IMR-90 (cell line): ENCODE results near the gene RTCA. TPM values are rescaled to one million over a fixed set of nuclear protein-coding genes. Genes with fewer than 3 reads are reported as not detected.
"Not testable (repeated sequence)": the region's sequence is repeated elsewhere in the genome, so short reads cannot be mapped to it uniquely, and the experiment has no call there.

ENCODE experiments used
- ATAC-seq: fragments of 200-7000 bp; cut with Tn5 transposase; 2 replicates; pipeline ENCODE4 v1.9.1; 2020; ENCODE audit warnings: low read depth, mild to moderate bottlenecking, moderate library complexity
- BruUV-seq: library from RNA; stranded (reverse); fragments of 400-500 nt; replicated peaks from 2 replicates; lab custom pipeline; 2021; lab: Mats Ljungman, UMichigan
- CTCF ChIA-PET: fragments of 300-600 bp; formaldehyde crosslinking; extraction: SDS; loops from one replicate; lab custom pipeline; 2021; ENCODE audit warnings: antibody characterized with exemption; lab: Yijun Ruan, JAX
- POLR2A ChIA-PET: fragments of 300-600 bp; sonication (Branson Sonifier 250); formaldehyde crosslinking; loops from one replicate; lab custom pipeline; 2022; ENCODE audit warnings: antibody characterized with exemption; ENCODE audit not compliant: unreplicated experiment; lab: Charles Lee
- DNase-seq: peaks from one replicate; pipeline ENCODE4 v3.0.0; 2013
- H2AFZ ChIP-seq: replicated peaks from 2 replicates; pipeline ENCODE3; 2013; ENCODE audit warnings: low read length, mild to moderate bottlenecking; ENCODE audit not compliant: poor library complexity
- H2AK5ac ChIP-seq: 2 replicates; pipeline ENCODE4 v1.6.1; 2013; ENCODE audit warnings: low read depth, low read length, inconsistent platforms
- H2AK9ac ChIP-seq: replicated peaks from 2 replicates; pipeline ENCODE3; 2013; ENCODE audit warnings: mild to moderate bottlenecking, low read depth, low read length, moderate library complexity; ENCODE audit not compliant: poor library complexity
- H2BK120ac ChIP-seq: 2 replicates; pipeline ENCODE4 v1.6.1; 2013; ENCODE audit warnings: low read depth, low read length, inconsistent platforms
- H2BK15ac ChIP-seq: 3 replicates; pipeline ENCODE4 v1.6.1; 2013; ENCODE audit warnings: low read depth, low read length, inconsistent platforms
- H2BK20ac ChIP-seq: 2 replicates; pipeline ENCODE4 v1.6.1; 2013; ENCODE audit warnings: low read depth, mild to moderate bottlenecking, inconsistent platforms, low read length, moderate library complexity
- H2BK5ac ChIP-seq: 2 replicates; pipeline ENCODE4 v1.6.1; 2013; ENCODE audit warnings: mild to moderate bottlenecking, low read depth, low read length, inconsistent platforms; ENCODE audit not compliant: poor library complexity, severe bottlenecking
- H3K14ac ChIP-seq: replicated peaks from 2 replicates; pipeline ENCODE4 v1.6.1; 2013; ENCODE audit warnings: low read depth, low read length, inconsistent platforms
- H3K18ac ChIP-seq: 2 replicates; pipeline ENCODE4 v1.6.1; 2013; ENCODE audit warnings: low read depth, low read length, control low read depth
- H3K23ac ChIP-seq: 2 replicates; pipeline ENCODE4 v1.6.1; 2013; ENCODE audit warnings: low read depth, low read length, inconsistent platforms
- H3K27ac ChIP-seq: 2 replicates; pipeline ENCODE4 v1.5.1; 2013; ENCODE audit warnings: mild to moderate bottlenecking, control low read depth, low read length; ENCODE audit not compliant: insufficient read depth
- H3K27me3 ChIP-seq: 2 replicates; pipeline ENCODE4 v1.6.1; 2013; ENCODE audit warnings: low read length; ENCODE audit not compliant: control insufficient read depth, insufficient read depth
- H3K36me3 ChIP-seq: 2 replicates; pipeline ENCODE4 v1.6.1; 2013; ENCODE audit warnings: low read length, mixed read lengths; ENCODE audit not compliant: control insufficient read depth, insufficient read depth
- H3K4ac ChIP-seq: 2 replicates; pipeline ENCODE4 v1.6.1; 2013; ENCODE audit warnings: low read depth, low read length, inconsistent platforms
- H3K4me1 ChIP-seq: 2 replicates; pipeline ENCODE4 v1.6.1; 2013; ENCODE audit warnings: low read length, mixed read lengths; ENCODE audit not compliant: control insufficient read depth, insufficient read depth
- H3K4me2 ChIP-seq: 2 replicates; pipeline ENCODE4 v1.6.1; 2013; ENCODE audit warnings: low read depth, mild to moderate bottlenecking, control low read depth, low read length, moderate library complexity
- H3K4me3 ChIP-seq: 2 replicates; pipeline ENCODE4 v1.5.1; 2013; ENCODE audit warnings: low read depth, mild to moderate bottlenecking, control low read depth, low read length, moderate library complexity; ENCODE audit not compliant: insufficient read depth
- H3K56ac ChIP-seq: 2 replicates; pipeline ENCODE4 v1.6.1; 2013; ENCODE audit warnings: low read length, inconsistent platforms; ENCODE audit not compliant: insufficient read depth; ENCODE audit errors: extremely low read depth
- H3K79me1 ChIP-seq, 2 experiments: 2 replicates each; pipeline ENCODE4 v1.6.1; 2013; ENCODE audit warnings: low read length in 2 of 2, inconsistent platforms in 1 of 2, low read depth in 1 of 2
- H3K9ac ChIP-seq: 2 replicates; pipeline ENCODE4 v1.6.1; 2013; ENCODE audit warnings: low read depth, low read length, control low read depth
- H3K9me1 ChIP-seq: 2 replicates; pipeline ENCODE4 v1.6.1; 2013; ENCODE audit warnings: low read length, inconsistent platforms; ENCODE audit not compliant: insufficient read depth
- H3K9me3 ChIP-seq: 2 replicates; pipeline ENCODE4 v1.6.1; 2013; ENCODE audit warnings: low read length; ENCODE audit not compliant: control insufficient read depth, insufficient read depth
- H4K20me1 ChIP-seq: 2 replicates; pipeline ENCODE4 v1.6.1; 2013; ENCODE audit warnings: low read length, inconsistent platforms; ENCODE audit not compliant: insufficient read depth
- H4K5ac ChIP-seq: 2 replicates; pipeline ENCODE4 v1.6.1; 2013; ENCODE audit warnings: mild to moderate bottlenecking, low read depth, low read length, control low read depth
- H4K8ac ChIP-seq, 2 experiments: 2 replicates each; pipeline ENCODE4 v1.6.1; 2013; ENCODE audit warnings: low read depth in 2 of 2, low read length in 2 of 2, control low read depth in 1 of 2, inconsistent platforms in 1 of 2
- H4K91ac ChIP-seq: 2 replicates; pipeline ENCODE4 v1.6.1; 2013; ENCODE audit warnings: low read depth, low read length, inconsistent platforms; ENCODE audit not compliant: insufficient read depth
- WGBS, 2 experiments: methylation state at CpG; one replicate each; pipeline versions ENCODE4 v1.1.5 to v1.1.7; 2013; ENCODE audit warnings: missing lambda C conversion rate in 2 of 2; ENCODE audit not compliant: insufficient read length in 1 of 2; ENCODE audit errors: extremely low coverage in 2 of 2; 5-methylcytosine and 5-hydroxymethylcytosine counted together
- dilution Hi-C: fragments of 300-500 bp; cut with HindIII; formaldehyde crosslinking; loops from one replicate; pipeline ENCODE4 v1.14.3; 2018; ENCODE audit warnings: low sequenced_read_pairs; ENCODE audit not compliant: unreplicated experiment
- in situ Hi-C: fragments of 300-500 bp; cut with MboI; formaldehyde crosslinking; loops from 3 replicates; pipeline ENCODE4 v1.14.3; 2019; ENCODE audit warnings: low sequenced_read_pairs, inconsistent platforms, mixed read lengths
- intact Hi-C: fragments of 100-400 bp; cut with micrococcal nuclease; formaldehyde crosslinking; loops from 2 replicates; pipeline ENCODE4 v1.10.0; 2022
- polyA plus RNA-seq, 3 experiments: library from polyadenylated mRNA; depleted of rRNA; stranded (reverse); fragments of >200 nt; gene quantifications; 2 replicates each; pipeline ENCODE4 v1.2.3, GENCODE V29; 2012; ENCODE audit warnings: low replicate concordance in 1 of 3
- total RNA-seq: library from RNA; depleted of rRNA; stranded (reverse); fragments of >200 nt; gene quantifications from 2 replicates; pipeline ENCODE4 v1.2.3, GENCODE V29; 2012

RTCA gene
- total and polyA plus RNA-seq, 2 of the 4 experiments (the other 2 are of a cell fraction), result 26.9 to 29.6 TPM

GRCh38 chr1:100258427-100258826 lies 7.6 kb upstream of the RTCA start:
- H2BK120ac ChIP-seq, H2BK15ac ChIP-seq, H3K36me3 ChIP-seq, CTCF ChIA-PET, H4K5ac ChIP-seq, H3K27ac ChIP-seq, H3K9me1 ChIP-seq, H3K4me1 ChIP-seq, H2BK5ac ChIP-seq, ATAC-seq, H2AFZ ChIP-seq, H3K23ac ChIP-seq, H3K9me3 ChIP-seq, H3K9ac ChIP-seq, BruUV-seq, H4K20me1 ChIP-seq, H3K79me1 ChIP-seq, H3K14ac ChIP-seq, H3K4me3 ChIP-seq, H2BK20ac ChIP-seq, H3K18ac ChIP-seq, H3K4ac ChIP-seq, H3K56ac ChIP-seq, H2AK9ac ChIP-seq, DNase-seq, intact Hi-C loops, H2AK5ac ChIP-seq, H3K27me3 ChIP-seq, POLR2A ChIA-PET, dilution Hi-C loops, H4K8ac ChIP-seq, H4K91ac ChIP-seq, H3K4me2 ChIP-seq: not testable (repeated sequence)
- WGBS, 2 experiments, result no CpG with 5 or more reads among the region's 6 CpGs
- in situ Hi-C loops, result loop anchor here (25.0 kb wide), 2 partner anchors 446 to 629 kb away; partner anchors contain the start of genes EXTL2 and SLC30A7
